ENCODE results near the gene NLRC3.
"Not testable (repeated sequence)": the region's sequence is repeated elsewhere in the genome, so short reads cannot be mapped to it uniquely, and the experiment has no call there.

Gene NLRC3, protein sequence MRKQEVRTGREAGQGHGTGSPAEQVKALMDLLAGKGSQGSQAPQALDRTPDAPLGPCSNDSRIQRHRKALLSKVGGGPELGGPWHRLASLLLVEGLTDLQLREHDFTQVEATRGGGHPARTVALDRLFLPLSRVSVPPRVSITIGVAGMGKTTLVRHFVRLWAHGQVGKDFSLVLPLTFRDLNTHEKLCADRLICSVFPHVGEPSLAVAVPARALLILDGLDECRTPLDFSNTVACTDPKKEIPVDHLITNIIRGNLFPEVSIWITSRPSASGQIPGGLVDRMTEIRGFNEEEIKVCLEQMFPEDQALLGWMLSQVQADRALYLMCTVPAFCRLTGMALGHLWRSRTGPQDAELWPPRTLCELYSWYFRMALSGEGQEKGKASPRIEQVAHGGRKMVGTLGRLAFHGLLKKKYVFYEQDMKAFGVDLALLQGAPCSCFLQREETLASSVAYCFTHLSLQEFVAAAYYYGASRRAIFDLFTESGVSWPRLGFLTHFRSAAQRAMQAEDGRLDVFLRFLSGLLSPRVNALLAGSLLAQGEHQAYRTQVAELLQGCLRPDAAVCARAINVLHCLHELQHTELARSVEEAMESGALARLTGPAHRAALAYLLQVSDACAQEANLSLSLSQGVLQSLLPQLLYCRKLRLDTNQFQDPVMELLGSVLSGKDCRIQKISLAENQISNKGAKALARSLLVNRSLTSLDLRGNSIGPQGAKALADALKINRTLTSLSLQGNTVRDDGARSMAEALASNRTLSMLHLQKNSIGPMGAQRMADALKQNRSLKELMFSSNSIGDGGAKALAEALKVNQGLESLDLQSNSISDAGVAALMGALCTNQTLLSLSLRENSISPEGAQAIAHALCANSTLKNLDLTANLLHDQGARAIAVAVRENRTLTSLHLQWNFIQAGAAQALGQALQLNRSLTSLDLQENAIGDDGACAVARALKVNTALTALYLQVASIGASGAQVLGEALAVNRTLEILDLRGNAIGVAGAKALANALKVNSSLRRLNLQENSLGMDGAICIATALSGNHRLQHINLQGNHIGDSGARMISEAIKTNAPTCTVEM

DNA sequence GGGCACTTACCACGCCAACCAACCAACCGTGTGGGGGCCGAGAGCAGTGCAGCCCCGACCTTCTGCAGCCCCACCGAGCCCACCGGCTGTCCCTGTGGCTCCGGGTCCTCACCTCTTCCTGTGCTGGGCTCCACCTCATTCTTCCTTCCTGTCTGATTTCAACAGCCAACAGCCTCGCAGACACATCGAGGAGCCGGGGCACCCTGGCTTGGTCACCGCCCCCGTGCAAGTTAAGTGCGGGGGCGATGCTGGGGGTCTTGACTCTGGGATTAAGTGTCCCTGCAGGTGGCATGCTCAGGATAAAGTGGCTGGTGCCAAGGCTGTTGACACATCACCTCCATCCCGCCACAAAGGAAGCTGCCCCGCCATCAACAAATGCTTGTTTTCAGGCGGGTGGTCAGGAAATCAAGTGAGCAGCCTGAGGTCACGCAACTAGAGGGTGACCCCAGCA lies at the start of gene NLRC3:
Gene NLRC3 (minus strand): TSS at position 102 of the 451 bp plus-strand sequence. CDS start 12,367 bp downstream, outside the sequence.
- DNase-seq, result peak; percentile 60

DNA sequence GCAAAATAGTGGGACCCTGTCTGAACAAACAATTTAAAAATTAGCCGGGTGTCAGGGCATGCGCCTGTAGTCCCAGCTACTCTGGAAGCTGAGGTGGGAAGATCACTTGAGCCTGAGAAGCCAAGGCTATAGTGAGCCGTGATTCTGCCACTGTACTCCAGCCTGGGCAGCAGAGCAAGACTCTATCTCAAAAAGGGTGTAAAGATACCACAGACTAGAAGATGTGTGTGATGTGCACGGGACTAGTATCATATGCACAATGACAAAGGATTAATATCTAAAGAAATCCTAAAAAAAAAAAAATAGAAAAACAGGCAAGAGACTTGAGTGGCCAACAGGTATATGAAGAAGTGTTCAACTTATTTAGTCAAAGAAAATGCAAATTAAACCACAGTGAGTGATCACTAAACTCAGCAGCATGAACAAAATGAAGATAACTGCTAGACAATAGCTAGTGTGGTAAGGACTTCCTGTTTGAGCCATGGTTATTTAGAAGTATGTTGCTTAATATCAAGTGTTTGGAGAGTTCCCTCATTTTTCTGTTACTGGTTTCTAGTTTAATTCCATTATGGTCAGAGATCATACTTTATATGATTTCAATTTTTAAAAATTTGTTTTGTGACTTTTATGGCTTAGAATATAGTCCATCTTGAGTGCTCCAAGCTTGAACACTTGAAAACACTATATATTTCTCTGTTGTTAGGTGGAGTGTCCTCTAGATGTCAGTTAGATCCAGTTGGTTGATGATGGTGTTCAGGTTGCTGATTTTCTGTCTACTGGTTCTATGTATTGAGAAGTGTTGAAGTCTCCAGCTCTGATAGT lies 48.9 kb upstream of the NLRC3 start:
- DNase-seq, result peak; percentile 39

DNA sequence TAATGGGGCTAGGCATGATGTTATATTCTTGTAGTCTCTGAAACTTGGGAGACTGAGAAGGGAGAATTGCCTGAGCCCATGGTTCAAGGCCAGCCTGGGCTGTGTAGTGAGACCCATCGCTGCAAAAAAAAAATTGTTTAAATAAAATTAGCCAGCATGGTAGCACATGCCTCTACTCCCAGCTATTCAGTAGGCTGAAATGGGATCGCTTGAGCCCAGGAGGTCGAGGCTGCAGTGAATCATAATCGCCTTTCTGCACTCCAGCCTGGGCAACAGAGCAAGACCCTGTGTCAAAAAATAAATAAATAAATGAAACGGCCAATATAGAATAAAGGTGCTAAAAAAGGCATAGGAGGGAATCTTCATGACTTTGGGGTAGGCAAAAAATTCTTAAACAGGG lies 48.1 kb upstream of the NLRC3 start:
- DNase-seq, result no peak

DNA sequence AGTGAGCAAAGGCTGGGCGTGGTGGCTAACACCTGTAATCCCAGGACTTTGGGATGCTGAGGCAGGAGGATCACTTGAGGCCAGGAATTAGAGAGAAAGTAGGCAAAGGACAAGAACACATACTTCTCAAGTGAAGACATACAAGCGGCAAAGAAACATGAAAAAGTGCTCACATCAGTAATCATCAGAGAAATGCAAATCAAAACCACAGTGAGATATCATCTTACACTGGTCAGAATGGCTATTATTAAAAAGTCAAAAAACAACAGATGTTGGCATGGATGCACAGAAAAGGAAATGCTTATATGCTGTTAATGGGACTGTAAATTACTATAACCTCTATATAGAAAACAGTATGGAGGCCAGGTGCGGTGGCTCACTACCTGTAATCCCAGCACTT lies 46.4 kb upstream of the NLRC3 start:
- DNase-seq, result no peak

DNA sequence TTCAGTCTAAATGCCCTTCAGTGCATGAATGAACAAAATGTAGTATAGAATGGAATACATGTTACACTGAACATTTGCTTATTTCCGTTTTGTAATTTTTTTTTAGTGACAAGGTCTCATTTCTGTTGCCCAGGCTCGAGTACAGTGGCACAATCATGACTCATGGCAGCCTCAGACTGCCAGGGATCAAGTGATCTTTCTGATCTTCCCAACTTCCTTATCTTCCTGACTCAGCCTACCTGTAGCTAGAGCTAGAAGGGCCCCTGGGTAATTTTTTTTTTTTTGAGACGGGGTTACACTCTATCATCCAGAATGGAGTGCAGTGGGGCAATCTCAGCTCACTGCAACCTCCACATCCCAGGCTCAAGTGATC lies 41.6 kb upstream of the NLRC3 start:
- no peak for DNase-seq

DNA sequence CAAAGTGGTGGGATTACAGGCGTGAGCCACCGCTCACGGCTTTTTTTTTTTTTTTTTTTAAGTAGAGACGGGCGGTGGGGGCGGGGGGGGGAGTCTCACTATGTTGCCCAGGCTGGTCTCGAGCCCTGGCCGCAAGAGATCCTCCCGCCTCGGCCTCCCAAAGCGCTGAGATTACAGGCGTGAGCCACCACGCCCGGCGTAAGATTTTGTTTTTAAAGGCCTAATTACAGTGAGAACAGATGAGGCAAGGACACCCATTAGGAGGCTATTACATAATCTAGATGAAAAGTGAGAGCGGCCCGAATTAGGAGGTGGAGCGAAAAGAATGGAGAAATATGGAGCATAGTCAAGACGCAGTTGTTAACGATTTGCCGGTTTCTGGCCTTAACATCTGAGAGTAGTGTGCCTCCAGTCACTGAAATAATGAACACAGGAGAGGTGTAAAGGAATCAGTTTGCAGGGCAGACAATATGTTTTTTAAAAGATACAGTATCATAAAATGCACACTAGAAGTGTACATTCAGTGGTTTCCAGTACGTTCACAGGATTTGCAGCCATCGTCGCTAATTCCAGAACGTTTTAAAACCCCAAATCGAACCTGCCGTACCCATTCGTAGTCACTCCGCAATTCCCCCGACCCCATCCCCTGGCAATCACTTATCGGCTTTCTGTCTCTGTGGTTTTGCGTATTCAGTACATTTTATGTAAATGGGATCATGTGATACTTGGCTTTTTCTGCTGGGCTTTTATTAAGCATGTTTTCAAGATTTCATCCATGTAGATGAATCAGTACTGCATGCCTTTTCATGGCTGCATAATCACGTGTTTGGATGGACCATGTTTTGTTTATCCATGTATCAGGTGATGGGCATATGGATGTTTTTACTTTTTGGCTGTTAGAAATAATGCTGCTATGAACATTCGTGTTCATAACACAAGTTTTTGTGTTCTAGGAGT lies 35.6 kb upstream of the NLRC3 start:
- DNase-seq, result no peak

DNA sequence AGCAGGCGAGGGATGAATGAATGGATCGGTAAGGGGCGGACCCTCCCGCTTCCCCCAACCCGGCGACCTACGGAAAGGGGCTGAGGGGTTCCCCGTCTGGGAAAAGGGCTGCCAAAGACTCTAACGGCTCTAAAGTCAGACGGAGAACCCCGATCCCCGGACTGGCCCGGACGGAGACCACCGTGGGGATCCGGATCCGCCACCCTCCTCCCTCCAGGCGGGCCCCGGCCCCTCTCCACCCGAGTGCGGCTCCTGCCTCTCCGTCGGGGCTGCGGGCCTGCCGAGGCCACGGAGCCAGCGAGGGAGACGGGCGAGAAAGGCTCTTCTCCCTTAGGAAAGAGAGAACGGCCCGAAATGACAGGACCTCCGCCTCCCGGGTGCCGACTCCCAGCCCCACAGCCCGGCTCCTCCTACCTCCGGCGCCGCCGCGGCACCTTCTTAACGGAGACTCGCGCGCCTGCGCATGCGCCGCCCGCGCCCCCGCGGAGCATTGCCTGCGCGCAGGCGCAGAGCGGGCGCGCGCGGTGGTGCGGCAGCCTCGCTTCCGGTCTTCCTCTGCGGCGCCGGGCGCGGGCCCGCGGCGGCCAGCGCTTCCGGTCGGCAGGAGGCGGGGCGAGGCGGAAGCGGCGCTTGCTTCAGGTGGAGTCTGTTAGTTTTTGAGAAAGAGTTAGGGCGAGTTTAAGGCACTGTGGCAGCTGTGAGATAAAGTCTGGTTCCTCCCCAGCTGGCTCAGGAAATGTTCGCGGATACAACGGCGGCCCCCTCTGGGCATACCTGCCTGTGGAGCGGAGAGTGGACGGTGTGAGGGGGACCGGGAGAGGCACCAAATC lies 34.2 kb upstream of the NLRC3 start, which contains the start of gene SLX4:
Gene SLX4 (minus strand): TSS at position 461 of the 830 bp plus-strand sequence. CDS start 2,642 bp downstream, outside the sequence.
- DNase-seq, result peak; percentile 91

DNA sequence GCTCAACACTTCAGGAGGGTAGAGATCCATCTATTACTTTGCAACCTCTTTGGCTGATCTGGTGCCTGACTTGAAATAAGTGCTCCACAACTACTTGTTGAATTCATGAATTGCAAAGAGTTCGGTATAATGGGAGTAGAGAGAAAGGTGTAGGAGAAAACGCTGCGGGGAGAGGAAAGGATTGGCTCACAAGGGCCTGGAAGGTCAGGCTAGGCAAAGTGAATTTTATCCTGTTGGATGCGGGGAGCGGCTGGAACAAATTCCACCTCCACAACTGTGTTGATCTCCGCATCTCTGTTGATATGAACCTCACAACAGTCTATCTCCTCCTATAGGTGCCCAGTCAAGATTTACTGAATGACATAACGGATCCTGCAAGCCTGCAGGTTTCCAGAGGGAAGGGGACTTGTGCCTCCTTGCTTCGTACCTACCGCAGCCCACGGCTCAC lies 33.5 kb upstream of the NLRC3 start:
- DNase-seq, result no peak

DNA sequence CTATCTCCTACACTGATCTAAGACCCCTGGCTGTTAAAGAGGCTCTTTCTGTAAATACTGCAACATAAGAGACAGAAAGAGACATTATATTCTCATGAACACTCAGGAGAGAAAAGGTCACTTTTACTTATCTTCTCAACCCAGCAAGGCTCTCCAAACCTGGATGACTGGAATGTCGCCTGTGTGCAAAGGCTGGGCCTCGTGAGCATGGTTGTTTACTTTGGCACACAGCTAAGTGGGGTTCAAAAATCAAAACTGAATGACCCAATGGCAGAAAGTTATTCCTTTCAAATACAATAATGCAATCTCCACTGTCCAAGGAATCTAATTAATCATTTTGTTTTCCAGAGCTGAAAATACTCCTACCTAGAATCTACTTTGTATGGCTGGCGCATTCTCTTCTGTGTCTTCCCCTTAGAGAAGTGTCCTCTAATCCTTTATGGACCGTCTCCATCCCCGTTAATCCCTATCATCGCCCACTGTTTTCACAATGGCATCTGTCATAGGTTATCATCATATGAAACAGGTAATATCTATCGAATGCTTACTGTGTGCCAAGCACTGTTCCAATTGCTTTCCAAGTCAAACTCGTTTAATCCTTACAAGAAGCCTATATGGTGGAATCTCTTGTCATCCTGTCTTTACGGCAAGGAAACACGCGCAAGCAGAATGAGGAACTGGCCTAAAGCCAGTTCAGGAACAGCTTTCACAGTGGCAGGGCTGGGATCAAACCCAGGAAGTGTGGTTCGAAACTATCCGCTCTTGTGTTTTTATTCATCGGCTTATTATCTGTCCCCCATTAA lies 32.9 kb upstream of the NLRC3 start:
- no peak for DNase-seq

DNA sequence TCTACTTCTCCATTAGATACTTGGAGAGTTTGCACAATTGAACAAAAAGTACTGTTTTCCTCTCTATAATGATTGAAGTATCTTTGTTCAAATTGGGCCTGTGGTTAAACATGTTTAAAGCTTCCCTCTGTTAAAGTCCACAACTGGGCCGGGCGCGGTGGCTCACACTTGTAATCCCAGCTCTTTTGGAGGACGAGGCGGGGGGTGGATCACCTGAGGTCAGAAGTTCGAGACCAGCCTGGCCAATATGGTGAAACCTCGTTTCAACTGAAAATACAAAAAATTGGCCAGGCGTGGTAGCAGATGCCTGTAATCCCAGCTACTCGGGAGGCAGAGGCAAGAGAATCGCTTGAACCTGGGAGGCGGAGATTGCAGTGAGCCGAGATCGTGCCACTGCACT lies 31.8 kb upstream of the NLRC3 start:
- not testable (repeated sequence) for DNase-seq

DNA sequence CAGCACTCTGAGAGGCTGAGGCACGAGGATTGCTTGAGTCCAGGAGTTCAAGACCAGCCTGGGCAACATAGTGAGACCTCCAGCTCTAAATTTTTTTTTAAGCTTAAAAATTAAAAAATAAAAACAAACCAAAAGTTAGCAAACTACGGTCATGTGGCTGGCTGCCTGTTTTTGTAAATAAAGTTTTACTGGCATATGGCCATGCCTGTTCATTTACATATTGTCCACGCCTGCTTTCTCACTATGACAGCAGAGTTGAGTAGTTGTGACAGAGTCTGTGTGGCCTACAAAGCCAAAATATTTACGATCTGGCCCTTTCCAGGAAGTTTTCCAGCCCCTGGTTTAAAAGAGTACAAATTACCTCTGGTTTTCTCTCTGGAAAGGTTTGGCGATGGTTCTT lies 30.9 kb upstream of the NLRC3 start:
- DNase-seq, result no peak

DNA sequence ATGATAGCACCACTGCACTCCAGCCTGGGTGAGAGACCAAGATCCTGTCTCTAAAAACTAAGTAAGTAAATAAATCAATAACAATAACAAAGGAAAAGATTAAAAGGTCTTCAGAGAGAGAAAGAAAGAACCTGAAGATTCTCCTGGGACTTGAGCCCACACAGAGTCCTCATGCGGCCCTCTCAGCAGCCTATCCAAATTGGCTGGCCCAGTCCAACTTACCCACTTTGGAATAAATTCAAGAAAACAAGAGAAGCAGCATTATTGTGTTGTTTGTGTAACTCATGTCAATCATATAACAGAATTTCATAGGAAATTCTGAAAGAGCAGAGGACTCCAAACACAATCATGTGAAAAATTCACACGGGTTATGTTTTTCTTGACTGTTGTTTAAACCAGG lies 30.4 kb upstream of the NLRC3 start:
- DNase-seq, result no peak

DNA sequence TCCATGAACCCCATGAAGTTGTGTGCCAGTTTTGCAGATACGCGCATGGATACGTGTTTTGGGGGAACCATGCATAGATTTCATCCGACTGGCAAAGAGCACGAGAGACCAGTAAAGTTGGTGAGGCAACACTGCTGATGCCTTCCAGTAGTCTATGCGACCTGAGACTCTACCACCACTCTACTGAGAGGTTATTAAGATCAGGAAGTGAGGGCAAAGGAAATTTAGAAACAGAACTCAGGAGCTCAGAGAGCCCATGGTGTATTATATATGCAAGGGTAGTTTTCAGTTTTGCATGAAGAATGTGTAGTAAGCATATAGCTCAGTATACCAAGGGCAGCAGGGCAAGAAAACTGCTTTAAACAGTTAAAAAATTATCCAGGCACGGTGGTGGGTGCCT lies 30.0 kb upstream of the NLRC3 start:
- no peak for DNase-seq

DNA sequence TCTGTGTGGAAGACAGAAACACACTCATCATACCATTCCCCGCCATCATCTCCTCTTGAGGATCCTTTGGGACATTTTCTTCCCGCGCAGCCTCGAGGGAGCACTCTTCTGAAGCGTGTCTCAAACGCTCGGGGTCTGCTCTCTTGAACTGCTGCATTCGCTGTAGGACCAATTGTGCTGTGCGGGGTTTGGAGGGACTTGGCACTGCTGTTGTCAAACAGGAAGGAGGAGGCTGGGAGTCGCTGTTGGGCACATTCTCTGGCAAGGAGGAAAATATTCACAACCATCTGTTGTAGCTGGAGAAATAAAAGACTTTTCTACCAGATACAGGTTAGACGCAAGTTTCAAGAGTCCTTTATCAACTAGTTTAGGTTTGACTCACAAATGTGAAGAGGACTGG lies 29.2 kb upstream of the NLRC3 start:
- DNase-seq, result no peak

DNA sequence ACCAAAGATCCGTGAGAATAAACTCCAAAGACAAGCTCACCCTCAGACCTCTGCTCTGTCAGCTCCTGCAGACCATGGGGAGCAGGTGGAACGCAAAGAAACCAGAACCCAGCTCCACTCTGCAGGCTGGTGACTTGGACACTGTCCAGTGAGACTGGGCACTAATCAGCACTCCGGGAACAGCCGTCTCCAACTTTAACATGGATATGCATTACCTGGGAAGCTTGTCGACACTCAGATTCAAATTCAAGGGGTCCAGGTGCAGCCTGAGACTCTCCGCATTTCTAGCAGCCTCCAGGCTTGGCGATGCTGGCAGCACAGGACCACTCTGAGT lies 25.1 kb upstream of the NLRC3 start:
- DNase-seq, result no peak

DNA sequence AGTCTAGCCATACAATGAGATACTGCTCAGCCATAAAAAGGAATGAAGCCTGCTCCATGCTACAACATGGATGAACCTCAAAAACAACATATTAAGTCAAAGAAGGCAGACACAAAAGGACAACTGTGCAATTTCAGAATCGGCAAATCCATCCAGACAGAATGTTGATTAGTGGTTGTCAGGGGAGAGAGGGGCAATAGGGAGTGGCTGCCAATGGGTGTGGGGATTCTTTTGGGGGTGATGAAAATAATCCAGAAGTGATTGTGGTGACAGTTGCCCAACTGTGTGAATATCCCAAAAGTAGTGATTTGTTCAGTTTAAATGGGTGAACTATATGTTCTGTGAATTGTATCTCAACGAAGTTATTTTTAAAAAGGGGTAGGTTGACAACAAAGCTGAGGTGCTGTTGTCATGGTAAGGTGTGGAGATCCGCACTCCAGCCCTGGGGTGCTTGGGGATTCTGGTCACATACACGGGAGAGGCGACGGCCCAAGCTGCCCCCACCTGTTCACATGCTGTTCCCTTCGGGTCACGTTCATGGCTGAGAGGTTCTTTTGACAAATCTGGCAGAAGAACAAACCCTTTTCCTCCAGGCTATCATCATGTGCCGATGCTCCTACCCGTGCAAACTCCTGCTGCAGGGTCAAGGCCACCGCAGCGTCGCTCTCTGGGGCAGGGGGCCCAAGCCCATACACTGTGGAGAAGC lies 24.6 kb upstream of the NLRC3 start:
- no peak for DNase-seq

DNA sequence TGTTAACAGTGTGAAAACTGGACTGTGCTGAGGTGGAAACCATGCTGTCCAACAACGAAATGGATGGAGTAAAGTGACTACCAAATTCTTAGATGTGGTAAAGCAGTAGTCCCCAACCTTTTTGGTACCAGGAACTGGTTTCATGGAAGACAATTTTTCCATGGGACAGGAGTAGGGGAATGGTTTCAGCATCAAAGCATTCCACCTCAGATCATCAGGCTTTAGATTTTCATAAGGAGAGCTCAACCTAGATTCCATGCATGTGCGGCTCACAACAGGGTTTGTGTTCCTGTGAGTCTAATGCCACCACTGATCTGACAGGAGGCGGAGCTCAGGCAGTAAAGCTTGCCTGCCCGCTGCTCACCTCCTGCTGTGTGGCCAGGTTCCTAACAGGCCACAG lies 22.7 kb upstream of the NLRC3 start:
- DNase-seq, result no peak

DNA sequence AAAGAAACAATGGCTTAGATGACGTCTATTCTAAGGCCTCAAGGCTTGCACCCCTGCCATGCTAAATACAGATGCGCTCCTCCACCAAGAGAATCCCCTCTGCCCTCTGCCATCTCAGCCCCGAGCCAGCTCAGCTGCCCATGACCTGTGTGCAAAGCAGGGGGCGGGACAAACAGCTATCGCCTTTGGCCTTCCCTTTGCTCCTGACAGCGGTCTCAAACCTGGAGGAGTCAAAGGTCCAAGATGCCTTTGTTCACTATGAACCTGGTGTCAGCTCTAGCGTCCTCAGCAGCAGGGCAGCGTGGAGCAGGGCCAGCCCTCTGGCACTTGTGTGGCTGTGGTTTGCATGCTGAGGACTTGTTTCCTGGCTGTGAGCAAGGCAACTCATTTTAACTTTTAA lies 21.9 kb upstream of the NLRC3 start:
- DNase-seq, result no peak

DNA sequence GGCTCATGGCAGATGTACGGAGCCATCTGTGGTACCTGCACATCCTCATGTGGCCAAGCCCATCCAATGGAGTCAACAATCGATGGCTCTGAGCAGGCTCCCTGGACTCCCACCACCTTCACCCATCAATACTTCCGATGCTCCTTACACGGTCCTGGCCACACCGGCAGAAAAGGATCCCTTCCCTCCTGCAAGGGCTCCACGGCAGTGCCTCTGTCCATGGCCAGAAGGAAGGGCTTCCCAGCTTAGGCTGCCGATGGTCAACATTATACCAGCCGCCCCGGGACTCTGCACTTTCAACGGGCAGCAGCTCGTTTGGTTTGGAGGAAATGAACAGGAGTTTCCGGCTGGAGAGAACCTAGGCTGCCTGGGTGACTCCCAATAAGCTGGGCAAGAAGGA lies 21.0 kb upstream of the NLRC3 start:
- no peak for DNase-seq
